ENCODE results near the gene GPD1.

Gene GPD1

GRCh38 chr12:50106907-50107306 lies 3.1 kb downstream of the GPD1 start:
- Histone ChIP-seq H3K27ac (ENCODE audit: poor library complexity, severe bottlenecking) (no peak overlapping the region), H3K4me1 (ENCODE audit: insufficient read depth, poor library complexity, severe bottlenecking) (peaks cover 13% of the 10 kb centered on the region), H3K36me3 (ENCODE audit: low read depth) (peaks cover 5% of the 10 kb centered on the region; the same call in 1 of the 2 replicates), H3K4me3 (ENCODE audit: severe bottlenecking) (no peak overlapping the region), H3K9me3 (ENCODE audit: severe bottlenecking) (no peaks in the 10 kb centered on the region), H3K27me3 (ENCODE audit: insufficient read depth, poor library complexity, severe bottlenecking) (no peaks in the 10 kb centered on the region)
- ATAC-seq (ENCODE audit: low read depth) (no peak), DNase-seq (ENCODE audit: low spot score) (no peak)
- no peak for TF ChIP-seq CTCF (IDR thresholded peaks at IDR 0.05; ENCODE audit: poor library complexity, severe bottlenecking)

GRCh38 chr12:50107416-50108268 lies 3.8 kb downstream of the GPD1 start:
- Histone ChIP-seq H3K27me3 (ENCODE audit: insufficient read depth, poor library complexity, severe bottlenecking) (no peaks in the 10 kb centered on the region), H3K4me1 (ENCODE audit: insufficient read depth, poor library complexity, severe bottlenecking) (peaks cover 13% of the 10 kb centered on the region), H3K27ac (ENCODE audit: poor library complexity, severe bottlenecking) (no peak overlapping the region), H3K9me3 (ENCODE audit: severe bottlenecking) (no peaks in the 10 kb centered on the region), H3K36me3 (ENCODE audit: low read depth) (no peaks in the 10 kb centered on the region), H3K4me3 (ENCODE audit: severe bottlenecking) (no peak overlapping the region)
- DNase-seq (ENCODE audit: low spot score) (no peak), ATAC-seq (ENCODE audit: low read depth) (no peak)
- no peak for TF ChIP-seq CTCF (IDR thresholded peaks at IDR 0.05; ENCODE audit: poor library complexity, severe bottlenecking)

- no peaks in the 10 kb centered on the region for H3K36me3 ChIP-seq (ENCODE audit: low read depth)
Observed at GRCh38 chr12:50109319-50109718, 5.5 kb downstream of the GPD1 start.

GRCh38 chr12:50110127-50110761 lies 6.4 kb downstream of the GPD1 start:
- ATAC-seq (ENCODE audit: low read depth) (no peak), DNase-seq (ENCODE audit: low spot score) (no peak)
- Histone ChIP-seq H3K36me3 (ENCODE audit: low read depth) (no peaks in the 10 kb centered on the region), H3K27me3 (ENCODE audit: insufficient read depth, poor library complexity, severe bottlenecking) (no peaks in the 10 kb centered on the region), H3K4me1 (ENCODE audit: insufficient read depth, poor library complexity, severe bottlenecking) (peaks cover 13% of the 10 kb centered on the region), H3K9me3 (ENCODE audit: severe bottlenecking) (no peaks in the 10 kb centered on the region), H3K4me3 (ENCODE audit: severe bottlenecking) (no peak overlapping the region), H3K27ac (ENCODE audit: poor library complexity, severe bottlenecking) (peak overlapping the region; percentile 47)
- no peak for TF ChIP-seq CTCF (IDR thresholded peaks at IDR 0.05; ENCODE audit: poor library complexity, severe bottlenecking)

More at GRCh38 chr12:50109319-50109718, 5.5 kb downstream of the GPD1 start:
- Histone ChIP-seq H3K27me3 (ENCODE audit: insufficient read depth, poor library complexity, severe bottlenecking) (no peaks in the 10 kb centered on the region), H3K4me1 (ENCODE audit: insufficient read depth, poor library complexity, severe bottlenecking) (peaks cover 13% of the 10 kb centered on the region), H3K4me3 (ENCODE audit: severe bottlenecking) (no peak overlapping the region), H3K27ac (ENCODE audit: poor library complexity, severe bottlenecking) (no peak overlapping the region), H3K9me3 (ENCODE audit: severe bottlenecking) (no peaks in the 10 kb centered on the region)
- no peak for ATAC-seq (ENCODE audit: low read depth)
- no peak for DNase-seq (ENCODE audit: low spot score)
- TF ChIP-seq CTCF (IDR thresholded peaks at IDR 0.05; ENCODE audit: poor library complexity, severe bottlenecking), result no peak
